ENCODE data around the gene ZFAND6.

Gene ZFAND6

DNA sequence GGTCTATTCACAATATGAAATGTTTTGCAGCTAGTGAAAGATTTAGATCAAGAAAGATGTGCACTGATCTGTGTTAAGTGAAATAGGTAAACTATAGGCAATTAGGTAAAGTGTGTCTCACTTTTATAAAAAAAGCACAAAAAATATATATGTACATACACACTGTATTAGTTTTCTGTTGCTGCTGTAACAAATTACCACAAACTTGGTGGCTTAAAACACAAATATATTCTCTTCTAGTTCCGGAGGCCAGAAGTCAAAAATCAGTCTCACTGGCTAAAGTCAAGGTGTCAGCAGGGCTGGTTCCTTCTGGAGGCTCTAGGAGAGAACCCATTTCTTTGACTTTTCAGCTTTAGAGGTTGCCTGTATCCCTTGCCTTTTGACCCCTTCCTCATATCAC is 104.4 kb downstream of the ZFAND6 start:
- Histone ChIP-seq H3K4ac (ENCODE audit: low read length) (no peak overlapping the region), H2BK5ac (ENCODE audit: low read length) (no peak overlapping the region), H2AK5ac (ENCODE audit: low read depth, low read length) (no peak overlapping the region), H4K91ac (ENCODE audit: low read depth, low read length, poor library complexity) (no peak overlapping the region), H3K18ac (ENCODE audit: low read length) (no peak overlapping the region), H4K8ac (ENCODE audit: low read depth, low read length) (no peak overlapping the region), H2BK120ac (ENCODE audit: low read depth, low read length) (no peak overlapping the region), H3K9me3 (replicated peaks in 1 of 2; ENCODE audit: control insufficient read depth in 2 of 2, insufficient read depth in 1 of 2, low read depth in 1 of 2, low read length in 2 of 2) (peaks cover 0 to 2% of the 10 kb centered on the region in 2 donors), H2AFZ (ENCODE audit: low read length) (no peak overlapping the region), H3K27ac (replicated peaks; ENCODE audit: low read length) (no peak overlapping the region), H3K4me1 (ENCODE audit: control insufficient read depth in 2 of 2, insufficient read depth in 1 of 2, low read depth in 1 of 2, low read length in 2 of 2) (no peaks in the 10 kb centered on the region), H3K36me3 (replicated peaks in 1 of 2; ENCODE audit: control insufficient read depth in 2 of 2, insufficient read depth in 2 of 2, low read length in 2 of 2) (peaks cover 4 to 39% of the 10 kb centered on the region in 2 donors), H3K9ac (ENCODE audit: low read depth, low read length, poor library complexity) (no peak overlapping the region), H3K4me3 (ENCODE audit: low read length in 2 of 2) (no peak overlapping the region), H3K27me3 (ENCODE audit: control insufficient read depth in 3 of 3, insufficient read depth in 3 of 3, low read depth in 1 of 3, low read length in 3 of 3) (no peaks in the 10 kb centered on the region), H2BK15ac (ENCODE audit: low read length) (no peak overlapping the region), H3K4me2 (ENCODE audit: insufficient read depth, low read length, poor library complexity, severe bottlenecking) (no peak overlapping the region), H3K23ac (ENCODE audit: low read depth, low read length, poor library complexity) (no peak overlapping the region), H3K14ac (ENCODE audit: low read length) (no peak overlapping the region), H2BK12ac (ENCODE audit: low read length) (no peak overlapping the region), H3K79me1 (ENCODE audit: low read depth, low read length) (no peaks in the 10 kb centered on the region)
- no peak for DNase-seq (ENCODE audit: low spot score)
- no CpG with 5 or more reads among the region's 1 CpG for WGBS, 2 donors (ENCODE audit: extremely low coverage in 2 of 2, insufficient read length in 2 of 2, insufficient replicate concordance in 1 of 2)

DNA sequence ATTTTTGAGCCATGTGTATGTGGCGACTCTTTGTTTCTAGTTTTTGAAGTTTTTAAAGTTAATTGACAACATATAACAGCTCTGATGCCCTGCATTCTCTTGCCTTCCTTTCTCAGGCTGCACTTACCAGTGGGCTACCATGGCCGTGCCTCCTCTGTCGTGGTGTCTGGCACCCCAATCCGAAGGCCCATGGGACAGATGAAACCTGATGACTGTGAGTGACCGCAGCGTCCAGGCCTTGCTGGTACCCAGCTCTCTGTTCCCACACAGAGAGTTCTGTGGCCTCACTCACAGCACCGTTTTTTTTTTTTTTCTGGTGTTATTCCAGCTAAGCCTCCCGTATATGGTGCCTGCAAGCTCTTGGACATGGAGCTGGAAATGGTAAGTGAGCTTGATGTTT is 108.5 kb downstream of the ZFAND6 start:
- no CpG with 5 or more reads among the region's 8 CpGs for WGBS, 2 donors (ENCODE audit: extremely low coverage in 2 of 2, insufficient read length in 2 of 2, insufficient replicate concordance in 1 of 2)
- H3K79me1 ChIP-seq (ENCODE audit: low read depth, low read length), result no peaks in the 10 kb centered on the region
- no peak overlapping the region for H2AK5ac ChIP-seq (ENCODE audit: low read depth, low read length)
- peak overlapping the region; percentile 61 for H3K18ac ChIP-seq (ENCODE audit: low read length)
- no peak overlapping the region for H2AFZ ChIP-seq (ENCODE audit: low read length)
- no peak overlapping the region for H4K8ac ChIP-seq (ENCODE audit: low read depth, low read length)
- H3K14ac ChIP-seq (ENCODE audit: low read length), result no peak overlapping the region
- no peak overlapping the region for H4K91ac ChIP-seq (ENCODE audit: low read depth, low read length, poor library complexity)
- no peak overlapping the region for H3K4me3 ChIP-seq (ENCODE audit: low read length in 2 of 2)
- H2BK120ac ChIP-seq (ENCODE audit: low read depth, low read length), result no peak overlapping the region
- no peak overlapping the region for H3K27ac ChIP-seq (replicated peaks; ENCODE audit: low read length)
- no peak overlapping the region for H3K9ac ChIP-seq (ENCODE audit: low read depth, low read length, poor library complexity)
- no peak overlapping the region for H2BK5ac ChIP-seq (ENCODE audit: low read length)
- no peaks in the 10 kb centered on the region for H3K27me3 ChIP-seq (ENCODE audit: control insufficient read depth in 3 of 3, insufficient read depth in 3 of 3, low read depth in 1 of 3, low read length in 3 of 3)
- H3K9me3 ChIP-seq (replicated peaks in 1 of 2; ENCODE audit: control insufficient read depth in 2 of 2, insufficient read depth in 1 of 2, low read depth in 1 of 2, low read length in 2 of 2), result peaks cover 0 to 2% of the 10 kb centered on the region in 2 donors
- H3K23ac ChIP-seq (ENCODE audit: low read depth, low read length, poor library complexity), result no peak overlapping the region
- no peak overlapping the region for H3K4me2 ChIP-seq (ENCODE audit: insufficient read depth, low read length, poor library complexity, severe bottlenecking)
- no peak overlapping the region for H2BK12ac ChIP-seq (ENCODE audit: low read length)
- peaks cover 0 to 3% of the 10 kb centered on the region in 2 donors for H3K4me1 ChIP-seq (ENCODE audit: control insufficient read depth in 2 of 2, insufficient read depth in 1 of 2, low read depth in 1 of 2, low read length in 2 of 2)
- no peak for DNase-seq (ENCODE audit: low spot score)
- H3K4ac ChIP-seq (ENCODE audit: low read length), result no peak overlapping the region
- peaks cover 0 to 14% of the 10 kb centered on the region in 2 donors for H3K36me3 ChIP-seq (replicated peaks in 1 of 2; ENCODE audit: control insufficient read depth in 2 of 2, insufficient read depth in 2 of 2, low read length in 2 of 2)
- H2BK15ac ChIP-seq (ENCODE audit: low read length), result no peak overlapping the region

DNA sequence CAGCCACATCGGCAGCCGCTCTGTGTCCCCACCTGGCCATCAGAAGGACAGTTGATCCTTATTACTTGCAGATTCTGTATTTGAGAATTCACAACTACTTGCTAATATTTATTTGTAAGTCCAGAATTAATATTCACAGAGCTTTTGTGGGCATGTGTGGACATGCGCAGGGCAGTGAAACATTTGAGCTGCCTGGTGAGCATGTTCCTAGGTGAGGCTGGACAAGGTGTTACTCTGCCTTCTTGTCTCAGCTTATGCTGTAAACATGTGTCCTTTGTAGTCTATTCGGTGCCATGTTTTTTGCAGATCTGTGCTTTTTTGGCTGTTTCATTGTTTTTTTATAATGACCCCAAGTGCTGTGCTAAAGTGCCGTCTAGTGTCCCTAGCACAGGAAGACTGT is 108.9 kb downstream of the ZFAND6 start:
- no peak overlapping the region for H3K27ac ChIP-seq (replicated peaks; ENCODE audit: low read length)
- no peaks in the 10 kb centered on the region for H3K27me3 ChIP-seq (ENCODE audit: control insufficient read depth in 3 of 3, insufficient read depth in 3 of 3, low read depth in 1 of 3, low read length in 3 of 3)
- H3K9me3 ChIP-seq (replicated peaks in 1 of 2; ENCODE audit: control insufficient read depth in 2 of 2, insufficient read depth in 1 of 2, low read depth in 1 of 2, low read length in 2 of 2), result peaks cover 0 to 2% of the 10 kb centered on the region in 2 donors
- no peak overlapping the region for H2BK5ac ChIP-seq (ENCODE audit: low read length)
- no peak overlapping the region for H2BK12ac ChIP-seq (ENCODE audit: low read length)
- no peak for DNase-seq (ENCODE audit: low spot score)
- no peak overlapping the region for H3K23ac ChIP-seq (ENCODE audit: low read depth, low read length, poor library complexity)
- peaks cover under 1 to 14% of the 10 kb centered on the region in 2 donors for H3K36me3 ChIP-seq (replicated peaks in 1 of 2; ENCODE audit: control insufficient read depth in 2 of 2, insufficient read depth in 2 of 2, low read length in 2 of 2)
- no peak overlapping the region for H2BK120ac ChIP-seq (ENCODE audit: low read depth, low read length)
- peaks cover 0 to 3% of the 10 kb centered on the region in 2 donors for H3K4me1 ChIP-seq (ENCODE audit: control insufficient read depth in 2 of 2, insufficient read depth in 1 of 2, low read depth in 1 of 2, low read length in 2 of 2)
- no peak overlapping the region for H3K4me3 ChIP-seq (ENCODE audit: low read length in 2 of 2)
- H3K4me2 ChIP-seq (ENCODE audit: insufficient read depth, low read length, poor library complexity, severe bottlenecking), result no peak overlapping the region
- no peak overlapping the region for H3K18ac ChIP-seq (ENCODE audit: low read length)
- H2AFZ ChIP-seq (ENCODE audit: low read length), result no peak overlapping the region
- no peak overlapping the region for H3K4ac ChIP-seq (ENCODE audit: low read length)
- H4K91ac ChIP-seq (ENCODE audit: low read depth, low read length, poor library complexity), result no peak overlapping the region
- H3K79me1 ChIP-seq (ENCODE audit: low read depth, low read length), result no peaks in the 10 kb centered on the region
- no peak overlapping the region for H2AK5ac ChIP-seq (ENCODE audit: low read depth, low read length)
- no CpG with 5 or more reads among the region's 5 CpGs for WGBS, 2 donors (ENCODE audit: extremely low coverage in 2 of 2, insufficient read length in 2 of 2, insufficient replicate concordance in 1 of 2)
- no peak overlapping the region for H4K8ac ChIP-seq (ENCODE audit: low read depth, low read length)
- H3K14ac ChIP-seq (ENCODE audit: low read length), result no peak overlapping the region
- no peak overlapping the region for H2BK15ac ChIP-seq (ENCODE audit: low read length)
- H3K9ac ChIP-seq (ENCODE audit: low read depth, low read length, poor library complexity), result no peak overlapping the region

DNA sequence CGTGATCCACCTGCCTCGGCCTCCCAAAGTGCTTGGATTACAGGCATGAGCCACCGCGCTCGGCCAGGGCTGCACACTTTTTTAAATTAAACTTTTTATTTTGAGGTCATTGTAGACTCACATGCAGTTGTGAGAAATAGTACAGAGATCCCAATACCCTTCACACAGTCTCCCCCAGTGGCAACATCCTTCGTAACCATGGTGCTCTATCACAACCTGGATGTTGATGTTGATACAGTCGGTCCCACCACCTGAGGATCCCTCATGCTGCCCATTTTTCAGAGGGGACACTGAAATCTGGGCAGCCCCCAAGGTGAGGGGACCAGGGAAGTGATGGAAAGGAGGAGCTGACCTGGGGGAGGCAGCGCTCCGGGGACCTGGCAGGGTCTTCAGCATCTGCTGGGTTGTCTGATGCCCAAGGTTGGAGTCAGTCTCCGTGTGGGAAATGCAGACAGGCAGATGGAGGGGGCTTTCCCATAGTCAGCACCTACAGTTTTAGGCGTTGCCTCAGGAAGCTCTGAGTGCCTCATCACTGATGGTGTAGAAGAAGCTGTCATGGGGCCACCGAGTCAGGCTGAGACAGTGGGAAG is 110.4 kb downstream of the ZFAND6 start:
- peaks cover 0 to 2% of the 10 kb centered on the region in 2 donors for H3K9me3 ChIP-seq (replicated peaks in 1 of 2; ENCODE audit: control insufficient read depth in 2 of 2, insufficient read depth in 1 of 2, low read depth in 1 of 2, low read length in 2 of 2)
- H3K9ac ChIP-seq (ENCODE audit: low read depth, low read length, poor library complexity), result no peak overlapping the region
- no peak overlapping the region for H4K8ac ChIP-seq (ENCODE audit: low read depth, low read length)
- H2BK5ac ChIP-seq (ENCODE audit: low read length), result peak overlapping the region; percentile 6
- no peak overlapping the region for H3K27ac ChIP-seq (replicated peaks; ENCODE audit: low read length)
- no peak overlapping the region for H2BK12ac ChIP-seq (ENCODE audit: low read length)
- no peak overlapping the region for H3K4ac ChIP-seq (ENCODE audit: low read length)
- H3K18ac ChIP-seq (ENCODE audit: low read length), result no peak overlapping the region
- H2BK120ac ChIP-seq (ENCODE audit: low read depth, low read length), result no peak overlapping the region
- no peak overlapping the region for H3K4me3 ChIP-seq (ENCODE audit: low read length in 2 of 2)
- peaks cover 0 to 3% of the 10 kb centered on the region in 2 donors for H3K4me1 ChIP-seq (ENCODE audit: control insufficient read depth in 2 of 2, insufficient read depth in 1 of 2, low read depth in 1 of 2, low read length in 2 of 2)
- H4K91ac ChIP-seq (ENCODE audit: low read depth, low read length, poor library complexity), result no peak overlapping the region
- no peaks in the 10 kb centered on the region for H3K79me1 ChIP-seq (ENCODE audit: low read depth, low read length)
- no peaks in the 10 kb centered on the region for H3K27me3 ChIP-seq (ENCODE audit: control insufficient read depth in 3 of 3, insufficient read depth in 3 of 3, low read depth in 1 of 3, low read length in 3 of 3)
- no CpG with 5 or more reads among the region's 12 CpGs for WGBS, 2 donors (ENCODE audit: extremely low coverage in 2 of 2, insufficient read length in 2 of 2, insufficient replicate concordance in 1 of 2)
- H3K14ac ChIP-seq (ENCODE audit: low read length), result no peak overlapping the region
- no peak overlapping the region for H3K23ac ChIP-seq (ENCODE audit: low read depth, low read length, poor library complexity)
- no peak overlapping the region for H2AK5ac ChIP-seq (ENCODE audit: low read depth, low read length)
- no peak for DNase-seq (ENCODE audit: low spot score)
- H3K4me2 ChIP-seq (ENCODE audit: insufficient read depth, low read length, poor library complexity, severe bottlenecking), result no peak overlapping the region
- no peak overlapping the region for H2BK15ac ChIP-seq (ENCODE audit: low read length)
- no peak overlapping the region for H2AFZ ChIP-seq (ENCODE audit: low read length)
- H3K36me3 ChIP-seq (replicated peaks in 1 of 2; ENCODE audit: control insufficient read depth in 2 of 2, insufficient read depth in 2 of 2, low read length in 2 of 2), result peaks cover 2 to 6% of the 10 kb centered on the region in 2 donors

All from neuronal stem cell (in vitro differentiated cells).